Activated CD4-positive, alpha-beta T cell treated with anti-CD3 and anti-CD28 coated beads, Interleukin-2, amount 50 U/mL, for 1 hour (primary cell): ENCODE measurements around the gene GH2.
"Not testable (repeated sequence)": the region's sequence is repeated elsewhere in the genome, so short reads cannot be mapped to it uniquely, and the experiment has no call there.

ENCODE experiments used
- DNase-seq: peaks from one replicate; pipeline ENCODE4 v3.0.0-alpha.2; 2020

Gene GH2

DNA sequence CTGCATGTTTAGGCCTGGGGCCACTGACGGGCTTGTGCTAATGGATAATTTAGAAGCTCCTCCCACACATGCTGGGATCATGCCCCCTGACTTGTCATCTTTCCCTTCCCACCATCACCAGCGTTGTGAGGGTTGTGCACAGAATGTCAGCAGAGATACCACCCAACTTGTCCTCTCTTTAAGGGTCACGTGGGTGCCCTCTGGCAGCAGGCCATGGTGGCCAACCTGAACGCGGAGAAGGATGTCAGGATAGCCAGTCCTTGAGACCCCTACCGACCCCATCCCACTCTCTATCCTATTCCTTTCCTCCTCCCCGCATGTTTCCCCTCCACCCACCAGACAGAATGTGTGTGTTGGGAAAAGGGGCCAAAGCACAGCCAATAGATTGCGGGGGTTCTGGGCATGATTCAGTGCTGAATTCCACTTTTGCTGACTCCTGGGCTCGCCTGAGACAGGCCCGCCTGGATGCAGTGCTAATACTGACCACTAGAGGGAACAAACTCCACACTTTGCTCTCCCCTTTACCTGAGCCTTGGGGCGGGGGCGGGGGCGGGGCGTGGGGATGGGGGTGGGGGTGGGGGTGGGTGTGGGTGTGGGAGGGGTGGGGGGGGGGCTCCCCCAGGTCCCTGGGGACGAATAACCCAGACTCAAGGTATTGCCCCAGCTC lies at the start of gene GH2:
Gene GH2, minus strand, starts transcription at position 10 of the 667 bp plus-strand sequence. CDS start 143 bp downstream, outside the sequence.
- DNase-seq: peak; percentile 61

DNA sequence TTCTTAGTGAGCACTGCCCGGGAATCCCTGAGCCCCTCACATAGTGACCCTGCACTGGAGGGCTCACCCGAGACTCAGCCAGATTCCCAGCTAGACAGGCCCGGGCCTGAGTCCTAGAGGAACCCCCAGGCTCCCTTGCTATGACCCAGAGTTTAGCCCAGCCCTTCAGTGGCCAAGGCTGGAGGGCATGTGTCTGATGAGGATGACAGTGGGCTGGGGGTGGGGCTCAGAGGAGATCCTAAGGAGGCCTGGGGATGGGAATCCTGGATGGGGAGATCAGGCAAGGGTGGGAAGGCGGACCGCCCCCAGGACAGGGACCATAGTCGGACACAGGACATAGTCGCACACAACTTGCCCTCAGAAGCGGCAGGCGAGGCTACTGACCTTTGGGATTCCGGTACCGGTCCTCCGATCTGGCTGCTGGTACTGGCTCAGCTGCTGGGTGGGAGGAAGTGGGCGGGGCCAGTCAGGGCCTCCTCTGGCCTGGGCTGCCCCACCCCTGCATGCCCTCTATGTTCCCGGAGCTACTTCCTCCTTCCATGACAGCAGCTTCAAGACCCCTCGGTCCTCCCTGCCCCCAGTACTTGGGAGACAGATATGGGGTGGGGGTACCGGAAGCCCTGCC lies 49.3 kb upstream of the GH2 start:
- DNase-seq: peak; percentile 51

DNA sequence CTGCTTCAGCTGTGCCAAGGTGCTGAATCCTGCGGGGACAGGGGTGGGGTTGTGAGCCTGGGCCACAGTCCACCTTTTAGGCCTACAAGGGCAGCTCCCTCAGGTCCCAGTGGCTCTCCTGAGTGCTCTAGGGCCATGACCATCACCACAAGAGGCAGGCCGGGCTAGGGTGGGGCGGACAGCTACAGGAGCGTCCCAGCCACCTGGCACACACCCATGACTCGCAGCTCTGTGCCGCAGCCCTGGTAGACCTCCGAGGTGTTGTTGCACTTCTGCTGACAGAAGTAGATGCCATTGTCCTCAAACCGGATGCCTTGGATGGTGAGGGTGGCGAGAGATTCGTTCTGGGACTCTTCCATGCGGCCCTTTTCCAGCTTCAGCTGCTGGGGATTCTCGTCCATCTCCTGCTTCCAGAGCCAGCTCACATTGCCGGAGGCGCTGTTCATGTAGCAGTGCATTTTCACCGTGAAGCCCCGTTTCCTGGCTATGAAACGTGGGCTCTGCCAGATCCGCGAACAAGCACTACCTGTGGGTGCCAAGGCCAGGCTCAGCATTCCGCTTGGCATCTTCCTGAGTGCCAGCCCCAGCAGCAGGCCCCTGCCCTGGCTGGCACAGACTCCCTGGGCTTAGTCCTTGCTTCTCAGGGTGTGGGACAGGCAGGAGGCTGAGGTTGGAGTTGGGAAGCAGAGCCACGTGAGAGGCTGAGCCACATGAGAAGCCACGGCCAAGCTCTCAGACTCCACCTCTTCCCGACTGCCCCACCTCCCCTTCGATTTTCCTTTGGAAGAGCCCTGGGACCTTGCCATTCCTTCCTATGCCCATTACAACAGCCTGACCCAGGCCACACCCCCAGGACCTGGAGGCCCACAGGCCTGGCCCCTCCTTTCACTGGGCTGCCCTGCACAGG lies 48.4 kb upstream of the GH2 start:
- no peak for DNase-seq

DNA sequence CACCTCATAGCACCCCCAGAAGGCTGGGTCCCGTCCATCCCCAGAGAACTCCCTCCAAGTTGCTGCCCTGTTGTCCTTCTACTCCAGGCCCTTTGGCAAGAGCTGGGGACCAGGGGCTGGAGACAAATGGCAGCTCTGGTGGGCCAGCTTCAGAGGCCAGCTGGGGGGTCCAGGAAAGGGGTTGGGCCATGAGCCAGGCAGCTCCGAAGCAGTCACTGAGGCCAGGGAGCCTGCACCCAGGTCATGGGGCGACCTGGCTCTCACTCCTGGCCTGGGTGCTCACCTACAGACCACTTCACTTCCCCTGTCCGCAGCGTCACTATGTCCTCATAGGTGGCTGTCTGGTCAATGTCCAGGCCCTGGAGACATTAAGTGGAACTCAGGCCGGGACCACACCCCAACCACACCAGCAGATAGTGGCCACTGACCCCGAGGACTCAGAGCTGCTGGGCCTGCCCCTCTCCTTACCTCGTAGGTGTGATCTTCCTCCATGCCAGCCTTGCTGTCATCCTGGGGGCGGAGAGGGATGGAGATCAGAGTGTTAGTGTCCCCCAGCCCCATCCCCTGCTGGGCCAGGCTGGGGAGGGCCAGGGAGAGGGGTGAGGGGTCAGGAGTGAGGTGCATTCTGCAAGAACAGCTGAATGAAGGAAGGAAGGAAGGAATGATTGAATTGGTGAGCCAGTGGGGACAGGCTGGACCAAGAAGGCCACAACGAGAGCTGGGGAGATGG lies 47.4 kb upstream of the GH2 start:
- no peak for DNase-seq

DNA sequence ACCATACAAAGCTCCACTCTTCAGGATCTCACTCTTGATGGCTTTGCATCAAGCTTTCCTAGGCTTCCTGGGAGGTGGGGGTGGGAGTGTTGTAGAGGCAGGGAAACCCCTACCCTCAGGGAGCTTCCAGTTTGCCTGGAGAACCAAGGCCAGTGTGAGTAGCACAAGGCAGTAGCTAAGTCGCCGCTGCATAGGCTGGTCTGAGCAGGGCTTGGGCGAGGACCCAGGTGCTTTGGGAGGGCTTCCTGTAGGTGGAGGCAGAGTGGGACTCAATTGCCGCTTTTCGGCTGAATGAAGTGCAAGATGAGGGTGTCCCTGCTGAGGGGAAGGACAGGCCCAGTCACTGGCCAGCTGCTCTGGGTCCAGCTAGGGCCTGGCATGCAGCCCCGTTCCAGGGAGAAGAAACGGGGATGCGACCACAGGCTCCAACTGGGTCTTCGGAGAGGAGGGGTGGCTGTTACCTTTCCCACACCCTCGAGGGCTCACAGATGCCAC lies 46.5 kb upstream of the GH2 start:
- DNase-seq: no peak

DNA sequence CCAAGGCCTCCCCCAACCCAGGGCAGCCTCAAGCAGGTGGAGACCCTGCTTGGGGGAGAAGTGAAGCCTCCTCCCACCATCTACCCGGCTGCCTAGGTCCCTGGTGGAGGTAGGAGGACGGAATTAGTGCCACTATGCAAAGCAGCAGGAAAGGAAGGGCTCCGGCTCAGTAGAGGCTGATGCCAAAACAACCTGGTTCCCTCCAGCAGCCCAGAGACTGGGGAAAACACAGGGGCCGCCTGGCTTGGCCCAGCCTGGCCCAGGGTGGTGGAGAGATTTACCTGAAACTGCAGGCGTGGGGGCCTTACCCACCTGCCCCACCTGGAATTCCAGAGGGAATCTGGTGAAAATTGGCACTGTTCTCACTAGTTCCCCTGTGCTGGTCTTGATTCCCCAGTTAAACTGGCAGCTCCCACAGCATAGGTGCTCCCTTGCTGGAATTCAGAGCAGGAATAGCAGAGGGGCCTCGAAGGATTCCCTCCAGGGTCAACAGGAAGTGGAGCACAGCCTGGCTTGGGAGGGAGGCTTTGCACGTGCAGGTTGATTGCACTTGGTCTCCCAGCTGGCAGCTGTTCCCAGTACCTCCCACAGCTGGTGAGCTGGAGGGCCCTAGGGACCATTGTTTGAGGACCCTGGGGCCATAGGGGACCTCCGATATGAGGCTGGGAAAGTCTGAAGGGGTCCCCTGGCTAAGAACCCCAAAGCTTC lies 45.9 kb upstream of the GH2 start:
- DNase-seq: no peak

DNA sequence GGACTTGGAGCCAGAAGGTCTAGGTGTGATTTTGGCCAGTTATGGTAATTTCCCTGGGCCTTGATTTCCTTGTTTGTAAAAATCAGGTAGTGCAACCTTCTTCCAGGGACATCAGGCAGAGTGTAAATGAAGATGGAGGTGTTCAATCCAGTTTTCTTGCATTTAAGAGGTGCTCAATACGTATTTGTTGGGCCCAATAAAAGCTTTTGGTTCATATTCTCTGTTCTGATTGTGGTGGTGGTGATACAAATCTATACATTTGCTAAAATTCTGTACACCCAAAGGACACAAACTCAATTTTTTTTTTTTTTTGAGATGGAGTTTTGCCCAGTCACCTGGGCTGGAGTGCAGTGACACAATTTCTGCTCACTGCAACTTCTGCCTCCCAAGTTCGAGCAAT lies 44.4 kb upstream of the GH2 start:
- no peak for DNase-seq

DNA sequence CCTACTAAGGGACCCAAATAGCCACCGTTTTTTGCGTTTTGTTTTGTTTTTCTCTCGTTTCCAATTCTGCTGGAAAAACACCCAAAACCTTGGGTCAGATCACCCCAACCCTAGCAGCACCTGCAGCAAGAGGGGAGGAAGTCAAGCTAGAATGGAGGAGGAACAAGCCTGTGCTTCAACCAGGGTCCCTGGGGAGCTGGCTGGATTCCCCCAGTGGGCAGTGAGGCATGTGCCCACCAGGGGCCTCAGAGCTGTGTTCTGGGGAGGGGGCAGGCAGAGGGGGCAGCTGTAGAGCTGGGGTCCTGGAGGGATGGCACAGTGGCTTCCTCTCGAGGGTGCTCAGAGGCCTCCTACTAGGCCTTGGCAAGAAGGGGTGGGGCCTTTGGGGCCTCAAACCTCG lies 43.9 kb upstream of the GH2 start:
- no peak for DNase-seq

DNA sequence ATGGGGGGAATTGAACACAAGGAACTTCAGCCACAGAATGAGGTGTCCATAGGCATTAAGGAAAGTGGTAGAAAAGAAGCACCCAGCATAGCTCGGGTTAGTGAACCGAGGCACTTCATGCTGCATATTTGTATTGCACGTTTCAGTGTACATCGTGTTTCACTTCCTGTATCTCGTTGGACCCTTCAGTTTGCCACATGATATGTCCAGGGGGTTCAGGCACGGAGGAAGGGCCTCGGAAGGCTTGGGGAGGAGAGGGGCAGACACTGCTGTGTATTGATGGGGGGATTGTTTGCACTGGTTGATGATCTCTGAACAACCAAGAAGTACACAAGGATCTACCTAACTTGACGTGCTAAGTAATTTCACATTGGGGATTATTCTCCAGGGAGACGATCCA lies 40.7 kb upstream of the GH2 start:
- not testable (repeated sequence) for DNase-seq

DNA sequence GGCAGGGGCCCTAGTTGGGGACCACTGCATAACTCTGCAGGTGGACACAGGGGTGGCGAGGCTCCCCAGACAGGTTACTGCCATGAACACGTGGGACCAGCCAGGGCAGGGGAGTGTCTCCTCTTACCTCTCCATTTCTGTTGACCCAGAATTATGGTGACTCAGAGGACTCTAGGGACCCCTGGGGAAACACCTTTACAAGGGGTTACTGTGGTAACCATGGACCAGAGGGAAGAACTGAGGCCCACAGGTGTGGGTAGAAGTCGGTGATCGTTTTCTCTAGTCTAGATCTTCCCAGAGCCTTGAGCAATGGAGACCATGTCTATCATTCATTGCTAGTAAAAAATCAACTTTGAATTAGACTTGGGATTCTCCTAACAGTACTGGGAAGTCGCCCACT lies 39.0 kb upstream of the GH2 start:
- DNase-seq: not testable (repeated sequence)

DNA sequence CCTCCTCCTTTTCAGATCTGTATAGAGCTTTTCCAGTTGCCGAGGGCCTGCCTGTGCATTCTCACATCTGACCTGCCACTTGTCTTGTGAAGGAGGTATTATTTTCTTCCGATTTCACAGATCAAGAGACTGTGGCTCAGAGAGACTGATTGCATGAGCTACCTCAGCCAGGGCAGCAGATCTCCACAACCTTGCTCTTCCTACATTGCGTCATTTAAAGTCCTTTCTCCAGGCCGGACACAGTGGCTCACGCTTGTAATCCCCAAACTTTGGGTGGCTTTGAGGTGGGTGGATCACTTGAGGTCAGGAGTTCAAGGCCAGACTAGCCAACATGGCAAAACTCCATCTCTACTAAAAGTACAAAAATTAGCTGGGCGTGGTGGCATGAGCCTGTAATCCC lies 38.3 kb upstream of the GH2 start:
- DNase-seq: not testable (repeated sequence)

DNA sequence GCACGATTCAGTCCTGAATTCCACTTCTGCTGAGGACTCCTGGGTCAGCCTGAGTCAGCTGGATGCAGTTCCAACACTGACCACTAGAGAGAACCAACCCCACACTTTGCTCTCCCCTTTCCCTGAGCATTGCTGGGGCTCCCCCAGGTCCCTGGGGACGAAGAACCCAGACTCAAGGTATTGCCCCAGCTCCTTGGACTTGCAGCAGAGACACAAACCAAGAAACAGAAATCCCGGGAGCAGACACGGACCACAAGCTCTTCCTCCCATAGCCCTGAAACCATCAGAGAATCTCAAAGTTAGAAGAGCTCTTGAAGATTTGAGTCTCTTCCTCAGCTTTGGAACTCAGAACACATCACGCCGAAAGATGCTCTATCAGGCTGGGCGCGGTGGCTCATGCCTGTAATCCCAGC lies 37.6 kb upstream of the GH2 start:
- peak; percentile 70 for DNase-seq

DNA sequence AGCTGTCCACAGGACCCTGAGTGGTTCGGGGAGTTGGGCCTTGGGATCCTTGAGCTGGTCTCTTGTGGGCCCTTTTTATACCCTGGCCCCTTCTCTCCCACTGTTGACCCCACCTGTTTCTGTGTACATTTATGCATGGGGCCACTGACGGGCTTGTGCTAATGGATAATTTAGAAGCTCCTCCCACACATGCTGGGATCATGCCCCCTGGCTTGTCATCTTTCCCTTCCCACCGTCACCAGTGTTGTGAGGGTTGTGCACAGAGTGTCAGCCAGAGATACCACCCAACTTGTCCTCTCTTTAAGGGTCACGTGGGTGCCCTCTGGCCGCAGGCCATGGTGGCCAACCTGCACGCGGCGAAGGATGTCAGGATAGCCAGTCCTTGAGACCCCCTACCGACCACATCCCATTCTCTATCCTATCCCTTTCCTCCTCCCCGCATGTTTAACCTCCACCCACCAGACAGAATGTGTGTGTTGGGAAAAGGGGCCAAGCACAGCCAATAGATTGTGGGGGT lies 37.1 kb upstream of the GH2 start, which contains the start of gene GH1:
Gene GH1, minus strand, starts transcription at position 51 of the 517 bp plus-strand sequence. CDS start 63 bp downstream, outside the sequence.
- not testable (repeated sequence) for DNase-seq

DNA sequence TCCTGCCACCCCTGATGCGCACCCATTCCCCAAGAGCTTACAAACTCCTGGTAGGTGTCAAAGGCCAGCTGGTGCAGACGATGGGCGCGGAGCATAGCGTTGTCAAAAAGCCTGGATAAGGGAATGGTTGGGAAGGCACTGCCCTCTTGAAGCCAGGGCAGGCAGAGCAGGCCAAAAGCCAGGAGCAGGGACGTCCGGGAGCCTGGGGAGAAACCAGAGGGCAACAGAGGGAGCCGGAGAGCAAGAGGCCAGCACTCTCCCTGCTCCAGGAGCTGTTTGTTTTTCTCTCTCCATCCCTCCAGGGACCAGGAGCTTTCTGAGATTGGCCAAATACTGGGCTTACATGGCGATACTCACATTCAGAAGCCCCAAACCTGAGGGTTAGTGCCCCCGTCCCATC lies 36.6 kb upstream of the GH2 start:
- DNase-seq: no peak

DNA sequence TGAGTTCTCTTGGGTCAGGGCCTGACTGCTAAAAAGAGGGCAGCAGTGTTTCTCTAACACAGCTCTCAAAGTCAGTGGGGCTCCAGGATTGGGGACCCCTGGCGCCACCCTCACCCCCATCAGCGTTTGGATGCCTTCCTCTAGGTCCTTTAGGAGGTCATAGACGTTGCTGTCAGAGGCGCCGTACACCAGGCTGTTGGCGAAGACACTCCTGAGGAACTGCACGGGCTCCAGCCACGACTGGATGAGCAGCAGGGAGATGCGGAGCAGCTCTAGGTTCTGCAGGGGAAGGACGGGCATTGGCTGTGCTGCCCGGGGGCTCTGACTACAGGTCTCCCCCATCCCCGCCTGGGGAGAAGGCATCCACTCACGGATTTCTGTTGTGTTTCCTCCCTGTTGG lies 35.9 kb upstream of the GH2 start:
- DNase-seq: no peak

DNA sequence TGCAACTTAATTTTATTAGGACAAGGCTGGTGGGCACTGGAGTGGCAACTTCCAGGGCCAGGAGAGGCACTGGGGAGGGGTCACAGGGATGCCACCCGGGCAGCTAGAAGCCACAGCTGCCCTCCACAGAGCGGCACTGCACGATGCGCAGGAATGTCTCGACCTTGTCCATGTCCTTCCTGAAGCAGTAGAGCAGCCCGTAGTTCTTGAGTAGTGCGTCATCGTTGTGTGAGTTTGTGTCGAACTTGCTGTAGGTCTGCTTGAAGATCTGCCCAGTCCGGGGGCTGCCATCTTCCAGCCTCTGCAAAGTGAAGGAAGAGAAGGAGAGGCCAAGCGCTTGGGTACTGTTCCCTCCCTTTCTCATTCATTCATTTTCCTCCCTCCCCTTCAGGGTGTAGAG lies 35.5 kb upstream of the GH2 start:
- not testable (repeated sequence) for DNase-seq

DNA sequence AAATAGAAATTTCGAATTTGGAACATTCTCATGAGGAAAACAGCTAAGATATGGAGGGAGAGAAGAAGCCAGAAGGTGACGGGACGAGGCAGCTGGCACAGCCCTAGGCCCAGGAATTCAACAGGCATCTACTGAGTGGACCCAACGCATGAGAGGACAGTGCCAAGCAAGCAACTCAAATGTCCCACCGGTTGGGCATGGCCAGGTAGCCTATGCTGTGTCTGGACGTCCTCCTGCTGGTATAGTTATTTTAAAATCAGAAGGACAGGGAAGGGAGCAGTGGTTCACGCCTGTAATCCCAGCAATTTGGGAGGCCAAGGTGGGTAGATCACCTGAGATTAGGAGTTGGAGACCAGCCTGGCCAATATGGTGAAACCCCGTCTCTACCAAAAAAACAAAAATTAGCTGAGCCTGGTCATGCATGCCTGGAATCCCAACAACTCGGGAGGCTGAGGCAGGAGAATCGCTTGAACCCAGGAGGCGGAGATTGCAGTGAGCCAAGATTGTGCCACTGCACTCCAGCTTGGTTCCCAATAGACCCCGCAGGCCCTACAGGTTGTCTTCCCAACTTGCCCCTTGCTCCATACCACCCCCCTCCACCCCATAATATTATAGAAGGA lies 34.9 kb upstream of the GH2 start:
- DNase-seq: no peak

DNA sequence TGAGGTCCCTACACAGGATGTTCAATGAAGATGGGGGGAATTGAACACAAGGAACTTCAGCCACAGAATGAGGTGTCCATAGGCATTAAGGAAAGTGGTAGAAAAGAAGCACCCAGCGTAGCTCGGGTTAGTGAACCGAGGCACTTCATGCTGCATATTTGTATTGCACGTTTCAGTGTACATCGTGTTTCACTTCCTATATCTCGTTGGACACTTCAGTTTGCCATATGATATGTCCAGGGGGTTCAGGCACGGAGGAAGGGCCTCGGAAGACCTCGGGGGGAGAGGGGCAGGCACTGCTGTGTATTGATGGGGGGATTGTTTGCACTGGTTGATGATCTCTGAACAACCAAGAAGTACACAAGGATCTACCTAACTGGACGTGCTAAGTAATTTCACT lies 34.0 kb upstream of the GH2 start:
- not testable (repeated sequence) for DNase-seq

DNA sequence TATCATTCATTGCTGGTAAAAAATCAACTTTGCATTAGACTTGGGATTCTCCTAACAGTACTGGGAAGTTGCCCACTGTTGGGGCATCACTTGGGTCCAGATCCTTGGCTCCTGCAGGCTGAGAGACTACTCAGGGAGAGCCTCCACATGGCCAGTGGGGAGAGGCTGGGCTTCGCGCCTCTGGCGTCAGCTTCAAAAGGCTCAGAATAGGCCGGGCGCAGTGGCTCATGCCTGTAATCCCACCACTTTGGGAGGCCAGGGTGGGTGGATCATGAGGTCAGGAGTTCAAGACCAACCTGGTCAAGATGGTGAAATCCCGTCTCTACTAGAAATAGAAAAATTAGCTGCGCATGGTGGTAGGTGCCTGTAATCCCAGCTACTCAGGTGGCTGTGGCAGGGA lies 32.7 kb upstream of the GH2 start:
- DNase-seq: no peak

DNA sequence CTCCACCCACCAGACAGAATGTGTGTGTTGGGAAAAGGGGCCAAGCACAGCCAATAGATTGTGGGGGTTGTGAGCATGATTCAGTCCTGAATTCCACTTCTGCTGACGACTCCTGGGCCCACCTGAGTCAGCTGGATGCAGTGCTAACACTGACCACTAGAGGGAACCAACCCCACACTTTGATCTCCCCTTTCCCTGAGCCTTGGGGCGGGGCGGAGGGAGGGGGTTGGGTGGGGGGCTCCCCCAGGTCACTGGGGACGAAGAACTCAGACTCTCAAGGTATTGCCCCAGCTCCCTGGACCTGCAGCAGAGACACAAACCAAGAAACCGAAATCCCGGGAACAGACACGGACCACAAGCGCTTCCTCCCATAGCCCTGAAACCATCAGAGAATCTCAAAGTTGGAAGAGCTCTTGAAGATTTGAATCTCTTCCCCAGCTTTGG lies 29.9 kb upstream of the GH2 start:
- peak; percentile 64 for DNase-seq

DNA sequence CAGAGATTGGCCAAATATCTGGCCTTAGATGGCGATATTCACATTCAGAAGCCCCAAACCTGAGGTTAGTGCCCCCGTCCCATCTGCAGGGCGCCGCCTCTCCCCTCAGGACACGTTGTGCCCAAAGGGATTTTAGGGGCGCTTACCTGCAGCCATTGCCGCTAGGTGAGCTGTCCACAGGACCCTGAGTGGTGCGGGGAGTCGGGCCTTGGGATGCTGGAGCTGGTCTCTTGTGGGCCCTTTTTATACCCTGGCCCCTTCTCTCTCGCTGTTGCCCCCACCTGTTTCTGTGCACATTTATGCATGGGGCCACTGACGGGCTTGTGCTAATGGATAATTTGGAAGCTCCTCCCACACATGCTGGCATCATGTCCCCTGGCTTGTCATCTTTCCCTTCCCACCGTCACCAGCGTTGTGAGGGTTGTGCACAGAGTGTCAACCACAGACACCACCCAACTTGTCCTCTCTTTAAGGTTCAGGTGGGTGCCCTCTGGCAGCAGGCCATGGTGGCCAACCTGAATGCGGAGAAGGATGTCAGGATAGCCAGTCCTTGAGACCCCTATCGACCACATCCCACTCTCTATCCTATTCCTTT lies 29.4 kb upstream of the GH2 start, which contains the start of gene CSHL1:
Gene CSHL1, minus strand, starts transcription at position 218 of the 595 bp plus-strand sequence. Its CDS starts 62 bp downstream, at position 156.
- no peak for DNase-seq
